Left cardiac atrium (tissue), 4 donors: ENCODE data around the gene KIAA2012. TPM values are rescaled to one million over a fixed set of nuclear protein-coding genes. Genes with fewer than 3 reads are reported as not detected.

Experiments used
- ATAC-seq, 2 donors: fragments of 200-7000 bp; cut with Tn5 transposase; one replicate each; pipeline ENCODE4 v1.9.1; 2020; ENCODE audit warnings: mild to moderate bottlenecking in 2 of 2, moderate library complexity in 2 of 2
- DNase-seq: peaks from one replicate; pipeline ENCODE4 v3.0.0-alpha.2; 2020
- intact Hi-C, 2 donors: fragments of 100-400 bp; cut with DNase I; formaldehyde crosslinking; loops; one replicate each; pipeline versions ENCODE4 v1.14.1 to v1.15.1; 2022 to 2023
- total RNA-seq, 2 donors: library from RNA; stranded (reverse); fragmentation: NEBNext Ultra II Directional; extraction: Animal tissue kit (Norgen Biotek cat#: 25700); gene quantifications; one replicate each; pipeline ENCODE4 v1.2.1, GENCODE V29; 2021
- donor health status: DM: no; HTN: yes; CAD: no.
- donor health status: DM: no; HTN: yes; CAD: no; lungs with severe emphysema.
- donor health status: DM: yes; HTN: yes; CAD: no.
- donor health status: Dilated cardiomyopathy.

Gene KIAA2012
- total RNA-seq, 2 donors from 2014 or later: not detected

GRCh38 chr2:202161151-202161835 is 88.2 kb downstream of the KIAA2012 start:
- intact Hi-C loops: no loop called here
- ATAC-seq (peak; percentile 54 to 85), DNase-seq (no peak)

- intact Hi-C loops: no loop called here
Observed at GRCh38 chr2:202164411-202164810, 91.4 kb downstream of the KIAA2012 start.

GRCh38 chr2:202165208-202165607 is 92.2 kb downstream of the KIAA2012 start:
- DNase-seq: no peak
- intact Hi-C loops: no loop called here
- ATAC-seq: no peak

More at GRCh38 chr2:202164411-202164810, 91.4 kb downstream of the KIAA2012 start:
- no peak for ATAC-seq
- no peak for DNase-seq

DNA sequence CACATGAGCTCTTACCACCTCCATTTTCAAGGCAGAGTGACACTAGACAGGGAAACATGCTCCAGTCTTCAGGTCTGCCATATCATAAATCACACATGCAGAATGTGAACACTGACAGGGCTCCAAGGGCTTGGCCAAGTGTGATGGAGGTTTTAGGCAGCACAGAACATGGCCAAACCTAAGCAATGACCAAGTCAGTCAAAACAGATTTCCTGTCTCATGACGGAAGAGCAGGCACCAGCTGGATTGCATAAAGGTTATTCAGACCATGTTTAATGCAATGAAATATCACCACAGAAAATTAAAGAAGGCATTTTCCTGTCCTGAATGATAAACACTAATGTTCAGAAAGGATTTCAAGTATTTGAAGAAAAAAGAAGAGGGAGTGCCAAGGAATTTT is 92.9 kb downstream of the KIAA2012 start:
- ATAC-seq (no peak), DNase-seq (no peak)
- intact Hi-C loops: no loop called here

GRCh38 chr2:202169131-202169530 is 96.1 kb downstream of the KIAA2012 start:
- ATAC-seq (no peak), DNase-seq (no peak)
- intact Hi-C loops: no loop called here

- intact Hi-C loops: loop anchor here in 1 of 2 donors (10.0 kb wide), 1 partner anchor 135 kb away; the partner anchor contains the start of gene FZD7
- DNase-seq (no peak), ATAC-seq (no peak)
Observed at GRCh38 chr2:202169832-202170424, 96.9 kb downstream of the KIAA2012 start.

GRCh38 chr2:202171241-202171825 is 98.3 kb downstream of the KIAA2012 start:
- peak; percentile 68 to 72 for ATAC-seq
- intact Hi-C loops: loop anchor here in 1 of 2 donors (10.0 kb wide), 1 partner anchor 137 kb away; the partner anchor contains the start of gene FZD7

DNA sequence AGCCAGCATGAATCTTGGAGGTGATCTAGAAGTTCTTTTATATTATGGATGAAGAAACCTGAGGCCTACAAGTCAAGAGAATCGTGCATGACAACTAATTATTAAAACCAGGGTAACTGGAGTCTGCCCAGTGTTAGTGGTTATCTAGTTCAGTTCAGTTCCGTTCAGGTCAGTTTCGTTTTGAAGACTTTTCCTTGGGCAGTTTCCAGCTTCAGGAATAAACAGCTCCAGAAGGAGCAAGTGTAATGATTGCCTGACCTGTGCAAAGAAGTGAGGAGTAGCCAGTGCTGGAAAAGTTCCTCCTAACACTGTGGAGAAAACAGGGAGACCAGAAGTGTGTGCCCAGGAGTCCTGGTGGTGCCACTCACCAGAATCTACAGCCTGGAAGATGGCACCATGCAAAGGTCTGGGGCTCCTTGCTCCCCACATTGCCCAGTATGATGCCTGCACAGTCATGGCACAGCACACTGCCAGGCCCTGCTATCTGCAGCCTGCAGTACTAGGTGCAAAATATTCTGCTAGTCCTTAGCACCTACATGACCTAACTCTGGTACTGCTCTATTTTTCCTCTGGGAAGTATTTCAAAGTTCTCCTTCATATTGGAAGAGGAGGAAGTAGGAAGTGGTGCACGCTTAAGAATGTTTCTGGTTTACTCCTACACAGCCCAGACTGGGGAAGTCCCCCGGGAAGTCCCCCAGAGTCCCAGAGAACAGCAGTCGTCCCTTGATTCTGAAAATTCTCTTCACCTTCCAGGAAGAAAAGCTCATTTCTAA is 99.6 kb downstream of the KIAA2012 start:
- peak in 1 of 2 donors; percentile 51 for ATAC-seq
- intact Hi-C loops: loop anchor here in 1 of 2 donors (10.0 kb wide), 1 partner anchor 138 kb away; the partner anchor contains the start of gene FZD7
- DNase-seq: no peak

More at GRCh38 chr2:202171241-202171825, 98.3 kb downstream of the KIAA2012 start:
- peak; percentile 27 for DNase-seq

- DNase-seq: peak; percentile 47
- ATAC-seq: peak; percentile 82 to 86
- intact Hi-C loops: loop anchor here (1.0 to 10.0 kb wide), 4 partner anchors 144 to 381 kb away; partner anchors contain the start of gene FZD7 (in 1 of the 2)
Observed at GRCh38 chr2:202178346-202178958, 105.4 kb downstream of the KIAA2012 start.

DNA sequence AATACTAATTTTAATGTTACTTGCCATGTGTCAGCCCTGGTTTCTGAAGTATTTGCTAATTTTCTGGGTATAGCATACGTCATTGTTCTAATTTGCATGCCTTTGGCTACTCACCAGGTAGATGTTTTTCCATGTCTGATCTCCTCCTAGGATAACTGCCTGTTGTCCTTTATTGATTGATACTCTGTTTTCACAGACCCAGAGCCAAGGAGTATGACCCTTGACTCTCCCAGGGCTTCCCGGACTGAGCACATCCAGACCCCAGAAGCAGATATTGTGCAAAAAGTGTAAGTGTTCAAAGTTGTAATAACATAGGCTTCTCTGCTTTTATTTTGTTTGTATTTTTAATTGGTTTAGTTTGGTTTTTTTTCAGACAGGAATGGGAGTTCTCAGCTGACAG is 111.5 kb downstream of the KIAA2012 start:
- no peak for ATAC-seq
- no peak for DNase-seq
- intact Hi-C loops: no loop called here

GRCh38 chr2:202185156-202185555 is 112.1 kb downstream of the KIAA2012 start:
- intact Hi-C loops: no loop called here
- no peak for DNase-seq
- no peak for ATAC-seq

DNA sequence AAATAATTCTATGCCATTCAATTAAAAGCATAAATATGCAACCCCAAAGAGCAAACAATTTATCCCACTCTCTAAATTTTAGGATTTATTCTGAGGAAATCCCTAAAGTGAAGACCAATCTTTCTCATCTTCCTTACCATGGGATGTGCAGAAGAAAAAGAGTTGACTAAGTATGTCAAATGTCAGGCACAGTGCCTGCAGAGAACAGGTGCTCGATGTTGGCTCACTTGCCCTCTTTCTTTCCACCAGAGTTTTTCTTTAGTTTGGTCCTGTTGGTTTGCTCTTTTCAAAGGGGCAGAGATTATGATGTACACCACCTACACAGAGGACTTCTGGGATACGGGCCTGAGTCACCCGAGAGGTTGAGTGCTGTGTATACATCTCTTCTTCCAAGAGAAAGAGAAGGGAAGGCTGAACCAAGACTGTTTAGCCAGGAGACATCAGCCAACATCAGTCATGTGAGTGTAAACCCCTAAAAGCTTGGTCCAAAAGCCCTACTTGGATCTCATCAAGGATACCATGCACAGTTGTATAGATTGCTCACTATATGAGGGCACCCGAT is 113.7 kb downstream of the KIAA2012 start:
- no peak for DNase-seq
- no peak for ATAC-seq
- intact Hi-C loops: no loop called here

- intact Hi-C loops: no loop called here
- no peak for ATAC-seq
- no peak for DNase-seq
Observed at GRCh38 chr2:202187570-202187969, 114.5 kb downstream of the KIAA2012 start.

GRCh38 chr2:202193305-202193704 is 120.2 kb downstream of the KIAA2012 start:
- intact Hi-C loops: no loop called here
- ATAC-seq: no peak
- no peak for DNase-seq

DNA sequence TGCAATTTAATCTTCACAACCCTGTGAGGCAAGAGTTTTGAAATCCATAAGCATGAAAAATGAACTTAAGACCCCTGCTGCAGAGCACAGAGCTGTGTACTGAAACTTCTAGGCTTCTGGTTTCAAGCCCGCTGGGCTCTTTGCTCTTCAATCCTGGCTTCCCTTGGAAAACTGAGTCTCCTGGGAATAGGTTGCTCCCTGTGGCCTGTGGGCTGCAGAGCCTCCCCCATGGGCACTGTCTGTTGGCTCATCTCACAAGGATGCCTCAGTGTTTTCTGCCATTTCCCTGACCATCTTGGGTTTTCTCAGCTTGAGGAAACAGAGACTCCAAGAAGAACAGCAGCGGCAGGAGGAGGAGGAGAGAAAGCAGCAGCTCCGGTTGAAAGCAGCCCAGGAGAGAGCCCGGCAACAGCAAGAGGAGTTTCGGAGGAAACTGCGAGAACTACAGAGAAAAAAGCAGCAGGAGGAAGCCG is 120.9 kb downstream of the KIAA2012 start:
- DNase-seq (no peak), ATAC-seq (no peak)
- intact Hi-C loops: no loop called here

DNA sequence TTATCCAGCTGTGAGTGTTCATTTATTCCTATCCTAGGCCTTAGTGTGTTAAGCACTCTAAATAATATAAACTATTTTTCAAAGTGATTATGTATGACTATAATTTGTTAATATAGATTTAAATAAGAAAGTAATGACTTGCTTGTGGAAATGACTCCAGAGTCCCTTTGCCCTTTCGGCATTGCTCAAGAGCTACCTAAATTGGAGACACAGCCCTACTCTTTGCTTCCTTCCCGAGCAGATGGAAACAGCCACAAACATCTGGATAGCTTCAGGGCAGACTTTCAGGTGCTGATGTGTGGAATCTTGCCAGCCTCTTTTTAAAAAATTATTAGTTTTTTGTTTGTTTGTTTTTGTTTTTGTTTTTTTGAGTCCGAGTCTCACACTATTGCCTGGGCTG is 121.4 kb downstream of the KIAA2012 start:
- ATAC-seq (no peak), DNase-seq (no peak)
- intact Hi-C loops: no loop called here

- DNase-seq (no peak), ATAC-seq (no peak)
- intact Hi-C loops: no loop called here
Observed at GRCh38 chr2:202196727-202197126, 123.7 kb downstream of the KIAA2012 start.
